Activated naive CD8-positive, alpha-beta T cell treated with anti-CD3 and anti-CD28 coated beads, Interleukin-2, amount 50 U/mL, for 24 hours (primary cell): ENCODE results near the gene NANOGP8.
"Not testable (repeated sequence)": the region's sequence is repeated elsewhere in the genome, so short reads cannot be mapped to it uniquely, and the experiment has no call there.

Experiments
- ATAC-seq: fragments of 150-1000 bp; cut with Tn5 transposase; one replicate; pipeline ENCODE4 v1.10.0; 2021
- DNase-seq: peaks from one replicate; pipeline ENCODE4 v3.0.0; 2021
- H3K27ac Mint-ChIP-seq: one replicate; pipeline ENCODE4 v1.8.0; 2021; ENCODE audit warnings: mild to moderate bottlenecking, mixed read lengths
- H3K27me3 Mint-ChIP-seq: one replicate; pipeline ENCODE4 v1.8.0; 2021; ENCODE audit warnings: mixed read lengths
- H3K36me3 Mint-ChIP-seq: one replicate; pipeline ENCODE4 v1.8.0; 2021; ENCODE audit warnings: low read depth, mixed read lengths
- H3K4me1 Mint-ChIP-seq: one replicate; pipeline ENCODE4 v1.8.0; 2021; ENCODE audit warnings: mixed read lengths
- H3K4me3 Mint-ChIP-seq: one replicate; pipeline ENCODE4 v1.8.0; 2021; ENCODE audit warnings: mild to moderate bottlenecking, moderate library complexity, mixed read lengths
- H3K9me3 Mint-ChIP-seq: one replicate; pipeline ENCODE4 v1.8.0; 2021; ENCODE audit warnings: mixed read lengths

NANOGP8 gene

DNA sequence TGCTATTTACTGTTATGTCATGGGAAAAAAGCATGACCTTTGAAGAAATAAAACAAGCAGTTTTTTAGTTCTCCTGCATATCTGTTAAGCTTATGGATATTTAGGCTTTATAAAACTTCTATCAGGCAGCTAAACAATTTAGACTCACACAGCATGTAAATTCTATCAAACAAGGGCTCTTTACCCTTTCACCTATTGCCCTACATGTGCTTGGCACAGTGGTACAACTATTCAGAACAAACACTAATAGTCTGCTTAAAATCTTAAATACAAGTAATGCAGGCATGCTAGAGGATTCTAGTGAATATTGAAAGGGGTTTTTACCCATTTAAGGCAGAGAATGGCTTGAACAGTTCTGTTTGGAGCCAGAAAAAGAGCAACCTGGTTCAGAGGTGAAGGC is 23.4 kb upstream of the NANOGP8 start:
- Mint-ChIP-seq H3K4me3 (no peak overlapping the region), H3K36me3 (no peaks in the 10 kb centered on the region), H3K4me1 (no peaks in the 10 kb centered on the region), H3K9me3 (no peaks in the 10 kb centered on the region), H3K27ac (no peak overlapping the region), H3K27me3 (no peaks in the 10 kb centered on the region)
- no peak for DNase-seq
- no peak for ATAC-seq

DNA sequence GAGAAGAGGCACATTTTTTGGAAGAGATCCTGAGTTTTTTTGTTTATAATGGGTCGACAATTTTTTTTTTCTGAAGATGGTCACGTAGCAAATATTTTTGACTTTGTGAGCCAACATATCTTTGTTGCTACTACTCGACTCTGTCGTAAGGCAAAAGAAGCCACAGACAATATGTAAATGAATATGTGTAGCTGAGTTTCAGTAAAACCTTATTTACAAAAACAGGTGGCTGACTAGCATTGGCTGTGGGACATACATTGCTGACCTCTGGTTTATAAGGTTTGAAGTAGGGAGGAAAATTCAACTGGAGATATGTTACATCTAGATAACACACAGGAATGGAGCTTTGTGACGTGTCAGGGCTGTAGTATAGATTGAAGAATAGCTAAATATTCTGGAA is 22.5 kb upstream of the NANOGP8 start:
- Mint-ChIP-seq H3K4me1 (no peaks in the 10 kb centered on the region), H3K27ac (no peak overlapping the region), H3K27me3 (no peaks in the 10 kb centered on the region), H3K9me3 (no peaks in the 10 kb centered on the region), H3K4me3 (no peak overlapping the region), H3K36me3 (no peaks in the 10 kb centered on the region)
- DNase-seq (no peak), ATAC-seq (no peak)

DNA sequence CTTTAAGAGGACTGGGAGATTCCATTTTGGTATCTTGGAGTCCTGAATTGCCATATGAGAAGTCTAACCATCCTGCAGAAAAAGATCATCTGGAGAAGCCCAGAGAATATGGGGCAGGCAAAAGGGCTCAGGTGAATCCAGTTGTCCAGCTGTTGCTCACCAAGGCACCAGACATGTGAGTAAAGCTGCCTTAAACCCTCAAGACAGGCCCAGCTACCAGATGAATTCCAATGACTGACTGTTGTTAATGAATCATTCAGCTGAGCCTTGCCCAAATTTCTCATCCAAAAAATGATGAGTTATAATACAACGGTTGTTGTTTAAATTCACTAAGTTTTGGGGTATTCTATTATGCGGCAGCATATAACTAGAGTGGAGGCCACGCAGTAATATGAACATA is 22.0 kb upstream of the NANOGP8 start:
- H3K27ac Mint-ChIP-seq = no peak overlapping the region
- no peaks in the 10 kb centered on the region for H3K4me1 Mint-ChIP-seq
- no peak for ATAC-seq
- no peak for DNase-seq
- no peaks in the 10 kb centered on the region for H3K36me3 Mint-ChIP-seq
- no peaks in the 10 kb centered on the region for H3K9me3 Mint-ChIP-seq
- no peak overlapping the region for H3K4me3 Mint-ChIP-seq
- H3K27me3 Mint-ChIP-seq = no peaks in the 10 kb centered on the region

DNA sequence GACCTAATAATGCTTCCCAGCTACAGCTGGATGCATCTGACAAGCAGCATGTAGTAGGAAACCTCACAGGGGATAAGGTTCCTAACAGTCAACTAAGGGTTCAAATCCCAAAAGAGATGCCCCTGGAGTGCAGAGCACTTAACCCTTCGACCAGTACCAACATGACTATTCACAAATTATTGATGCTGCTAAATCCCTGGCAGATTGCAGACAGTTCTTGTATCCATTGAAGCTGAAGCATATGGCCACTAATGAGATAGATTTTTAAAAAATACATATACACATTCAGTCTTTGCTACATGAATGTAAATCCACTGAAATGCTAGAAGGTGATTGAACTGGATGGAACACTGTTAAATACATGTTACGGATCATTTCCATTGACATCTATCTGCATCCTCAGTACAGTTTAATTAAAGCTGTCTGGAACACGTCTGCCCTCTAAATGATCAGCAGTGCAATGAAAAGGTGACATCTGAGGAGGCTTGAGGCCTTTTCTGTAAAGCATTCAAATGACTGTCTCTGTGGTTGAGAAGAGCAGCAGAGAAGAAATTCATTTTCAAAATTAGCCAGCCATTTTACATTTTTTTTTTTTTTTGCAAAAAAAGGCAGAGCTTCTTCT is 19.5 kb upstream of the NANOGP8 start:
- Mint-ChIP-seq H3K9me3 (no peaks in the 10 kb centered on the region), H3K4me3 (no peak overlapping the region), H3K4me1 (no peaks in the 10 kb centered on the region), H3K27me3 (no peaks in the 10 kb centered on the region), H3K27ac (no peak overlapping the region), H3K36me3 (no peaks in the 10 kb centered on the region)
- ATAC-seq (no peak), DNase-seq (no peak)

DNA sequence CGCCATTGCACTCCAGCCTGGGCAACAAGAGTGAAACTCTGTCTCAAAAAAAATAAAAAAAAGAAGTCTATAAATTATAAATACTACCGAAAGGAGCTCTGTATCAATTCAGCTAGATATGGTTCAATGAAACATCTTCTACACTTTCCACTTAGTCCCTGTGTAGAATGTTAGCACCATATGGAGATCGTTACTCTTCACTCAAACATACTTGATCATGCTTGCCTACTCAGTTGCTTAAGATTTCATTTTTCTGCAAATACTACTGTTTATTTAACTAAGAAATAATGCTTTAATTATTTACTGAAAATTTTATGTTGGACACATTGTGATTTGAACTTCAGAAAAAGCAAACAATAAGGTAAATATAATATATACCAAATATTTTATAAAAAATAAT is 17.1 kb upstream of the NANOGP8 start:
- Mint-ChIP-seq H3K27me3 (no peaks in the 10 kb centered on the region), H3K9me3 (no peaks in the 10 kb centered on the region), H3K36me3 (no peaks in the 10 kb centered on the region), H3K27ac (no peak overlapping the region), H3K4me3 (no peak overlapping the region), H3K4me1 (no peaks in the 10 kb centered on the region)
- no peak for ATAC-seq
- no peak for DNase-seq

DNA sequence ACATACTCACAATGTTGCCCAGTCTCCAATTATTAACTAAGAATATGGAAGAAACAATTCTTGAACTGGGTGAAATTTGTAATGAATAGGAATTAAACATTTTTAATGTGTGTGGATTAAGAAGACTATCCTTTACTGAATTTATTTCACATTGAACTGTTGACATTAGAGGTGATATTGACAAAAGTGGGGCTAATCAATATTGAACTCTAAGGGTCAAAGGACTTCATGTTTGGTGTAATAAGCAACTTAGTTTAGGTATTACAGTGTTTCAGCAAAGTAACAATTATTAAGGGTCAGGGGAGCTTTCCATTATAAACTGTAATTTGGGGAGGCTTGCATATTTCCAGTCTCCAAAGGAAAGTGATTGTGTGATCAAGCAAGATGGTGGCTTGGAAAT is 16.2 kb upstream of the NANOGP8 start:
- H3K4me3 Mint-ChIP-seq = no peak overlapping the region

DNA sequence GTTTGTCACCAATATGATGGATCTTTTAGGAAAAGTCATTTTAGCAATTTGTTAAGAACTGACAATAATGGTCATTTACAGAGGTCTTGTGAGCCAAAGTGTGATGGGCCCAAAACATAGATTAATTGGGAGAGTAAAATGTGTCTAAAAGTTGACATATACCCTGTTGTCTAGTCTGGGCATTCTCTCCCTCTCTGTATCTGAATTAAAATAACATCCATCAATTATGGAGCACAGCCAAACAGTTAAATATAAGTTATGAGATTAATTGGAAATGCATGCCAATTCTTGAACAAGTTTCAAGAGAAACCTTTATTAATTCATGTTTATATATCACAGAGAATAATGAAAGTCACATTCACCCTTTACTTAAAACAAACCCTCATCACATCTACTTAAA is 13.6 kb upstream of the NANOGP8 start:
- H3K4me1 Mint-ChIP-seq = no peaks in the 10 kb centered on the region
- no peak overlapping the region for H3K27ac Mint-ChIP-seq
- H3K4me3 Mint-ChIP-seq = no peak overlapping the region
- no peaks in the 10 kb centered on the region for H3K9me3 Mint-ChIP-seq
- H3K27me3 Mint-ChIP-seq = peaks cover 1% of the 10 kb centered on the region
- ATAC-seq = no peak
- H3K36me3 Mint-ChIP-seq = no peaks in the 10 kb centered on the region
- no peak for DNase-seq

More for the DNA sequence above, 16.2 kb upstream of the NANOGP8 start:
- ATAC-seq (no peak), DNase-seq (no peak)
- H3K27me3 Mint-ChIP-seq = no peaks in the 10 kb centered on the region
- H3K27ac Mint-ChIP-seq = no peak overlapping the region
- no peaks in the 10 kb centered on the region for H3K4me1 Mint-ChIP-seq
- no peaks in the 10 kb centered on the region for H3K36me3 Mint-ChIP-seq
- H3K9me3 Mint-ChIP-seq = no peaks in the 10 kb centered on the region

DNA sequence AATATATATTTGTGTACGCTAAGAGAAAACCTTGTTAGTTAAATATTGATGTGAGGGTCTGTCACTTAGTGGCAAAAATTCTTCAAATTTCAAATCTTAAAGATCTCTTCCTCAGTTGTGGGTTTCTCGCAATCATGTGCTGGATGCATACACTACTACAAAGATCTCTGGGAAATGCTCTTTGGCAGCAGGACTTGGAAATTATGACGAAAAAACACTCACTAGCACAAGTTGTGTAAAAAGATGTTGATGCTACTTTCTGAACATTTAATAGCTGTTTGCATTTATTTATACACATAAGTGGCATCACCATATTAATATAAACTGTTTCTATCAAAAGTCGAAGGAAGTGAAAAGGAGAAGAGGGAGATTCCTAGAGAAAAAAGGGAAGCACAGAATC is 10.8 kb upstream of the NANOGP8 start:
- Mint-ChIP-seq H3K27me3 (peaks cover 1% of the 10 kb centered on the region), H3K9me3 (no peaks in the 10 kb centered on the region), H3K4me3 (no peak overlapping the region), H3K4me1 (no peaks in the 10 kb centered on the region), H3K27ac (no peak overlapping the region), H3K36me3 (peaks cover 2% of the 10 kb centered on the region)
- ATAC-seq (no peak), DNase-seq (no peak)

DNA sequence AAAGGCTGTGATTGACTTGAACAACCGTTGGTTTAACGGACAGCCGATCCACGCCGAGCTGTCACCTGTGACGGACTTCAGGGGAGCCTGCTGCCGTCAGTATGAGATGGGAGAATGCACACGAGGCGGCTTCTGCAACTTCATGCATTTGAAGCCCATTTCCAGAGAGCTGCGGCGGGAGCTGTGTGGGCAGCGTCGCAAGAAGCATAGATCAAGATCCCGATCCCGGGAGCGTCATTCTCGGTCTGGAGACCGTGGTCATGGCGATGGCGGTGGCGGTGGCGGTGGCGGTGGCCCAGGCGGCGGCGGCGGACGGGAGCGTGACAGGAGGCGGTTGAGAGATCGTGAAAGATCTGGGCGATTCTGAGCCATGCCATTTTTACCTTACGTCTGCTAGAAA is 7.8 kb upstream of the NANOGP8 start:
- peaks cover 1% of the 10 kb centered on the region for H3K27me3 Mint-ChIP-seq
- H3K36me3 Mint-ChIP-seq = peaks cover 2% of the 10 kb centered on the region
- ATAC-seq = no peak
- no peaks in the 10 kb centered on the region for H3K4me1 Mint-ChIP-seq
- no peaks in the 10 kb centered on the region for H3K9me3 Mint-ChIP-seq
- H3K4me3 Mint-ChIP-seq = no peak overlapping the region
- no peak overlapping the region for H3K27ac Mint-ChIP-seq
- DNase-seq = no peak

DNA sequence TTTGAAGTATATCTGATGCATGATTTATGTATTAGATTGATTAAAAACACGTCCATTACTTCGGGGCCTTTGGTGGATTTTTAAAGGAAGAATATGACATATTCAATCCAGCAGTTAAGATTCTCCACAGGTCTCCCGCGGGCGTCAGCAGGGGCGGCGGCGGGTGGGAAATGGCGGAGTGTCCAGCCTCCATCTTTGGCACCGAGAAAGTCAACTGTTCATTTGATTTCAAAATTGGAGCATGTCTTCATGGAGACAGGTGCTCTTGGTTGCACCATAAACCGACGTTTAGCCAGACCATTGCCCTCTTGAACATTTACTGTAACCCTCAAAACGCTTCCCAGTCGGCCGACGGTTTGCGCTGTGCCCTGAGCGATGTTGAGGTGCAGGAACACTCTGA is 7.2 kb upstream of the NANOGP8 start:
- H3K4me1 Mint-ChIP-seq = no peaks in the 10 kb centered on the region
- no peak overlapping the region for H3K4me3 Mint-ChIP-seq
- no peak overlapping the region for H3K27ac Mint-ChIP-seq
- no peak for DNase-seq
- no peak for ATAC-seq
- H3K27me3 Mint-ChIP-seq = peaks cover 1% of the 10 kb centered on the region
- H3K9me3 Mint-ChIP-seq = no peaks in the 10 kb centered on the region
- peaks cover 2% of the 10 kb centered on the region for H3K36me3 Mint-ChIP-seq

DNA sequence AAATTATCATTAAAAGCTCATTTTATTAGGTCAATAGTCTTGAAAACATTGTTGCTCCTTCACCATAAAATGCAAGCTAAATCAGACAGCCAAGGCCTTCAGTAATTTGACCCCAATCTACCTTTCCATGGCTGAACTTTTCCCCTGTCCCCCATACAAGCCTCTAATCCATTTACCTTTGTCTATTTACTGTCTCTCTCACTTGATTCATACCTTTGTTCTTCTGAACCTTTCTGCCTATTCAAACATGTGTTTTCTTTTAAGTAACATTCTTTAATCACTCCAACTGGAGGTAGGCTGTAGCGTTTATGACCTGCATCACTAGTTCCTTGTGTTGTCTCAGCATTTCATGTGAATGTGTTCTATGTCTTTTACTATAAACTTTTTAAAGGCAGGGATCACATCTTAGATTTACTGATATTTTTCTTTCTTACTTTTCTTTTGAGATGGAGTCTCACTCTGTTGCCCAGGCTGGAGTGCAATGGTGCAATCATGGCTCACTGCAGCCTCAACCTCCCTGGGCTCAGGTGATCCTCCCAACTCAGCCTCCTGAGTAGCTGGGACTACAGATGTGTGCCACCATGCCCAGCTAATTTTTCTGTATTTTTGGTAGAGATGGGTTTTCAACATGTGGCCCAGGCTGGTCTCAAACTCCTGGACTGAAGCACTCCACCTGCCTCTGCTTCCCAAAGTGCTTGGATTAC is 5.2 kb upstream of the NANOGP8 start:
- DNase-seq (no peak), ATAC-seq (no peak)
- Mint-ChIP-seq H3K4me1 (no peaks in the 10 kb centered on the region), H3K9me3 (no peaks in the 10 kb centered on the region), H3K27ac (no peak overlapping the region), H3K4me3 (no peak overlapping the region), H3K27me3 (no peaks in the 10 kb centered on the region), H3K36me3 (peaks cover 2% of the 10 kb centered on the region)

DNA sequence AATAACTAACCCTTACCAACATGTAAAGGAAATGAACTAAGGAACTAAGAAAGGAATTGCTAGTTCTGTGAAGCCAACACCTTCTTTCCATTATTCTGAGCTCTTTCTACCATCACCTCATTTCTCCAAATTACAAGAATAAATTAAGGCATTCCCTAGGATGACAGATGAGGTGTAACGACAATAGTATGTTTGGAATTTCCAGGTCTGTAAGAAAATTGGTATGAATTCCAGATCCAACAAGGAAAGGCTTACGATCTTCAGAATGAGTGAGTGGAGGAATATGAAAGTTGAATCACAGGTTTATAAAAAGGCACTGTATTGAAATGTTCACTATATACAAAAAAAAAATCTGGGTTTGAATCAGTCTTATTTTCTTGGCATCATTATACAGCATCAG is 4.5 kb upstream of the NANOGP8 start:
- Mint-ChIP-seq H3K4me3 (no peak overlapping the region), H3K36me3 (peaks cover 2% of the 10 kb centered on the region), H3K4me1 (no peaks in the 10 kb centered on the region), H3K27ac (no peak overlapping the region), H3K9me3 (no peaks in the 10 kb centered on the region), H3K27me3 (no peaks in the 10 kb centered on the region)
- no peak for ATAC-seq
- no peak for DNase-seq

DNA sequence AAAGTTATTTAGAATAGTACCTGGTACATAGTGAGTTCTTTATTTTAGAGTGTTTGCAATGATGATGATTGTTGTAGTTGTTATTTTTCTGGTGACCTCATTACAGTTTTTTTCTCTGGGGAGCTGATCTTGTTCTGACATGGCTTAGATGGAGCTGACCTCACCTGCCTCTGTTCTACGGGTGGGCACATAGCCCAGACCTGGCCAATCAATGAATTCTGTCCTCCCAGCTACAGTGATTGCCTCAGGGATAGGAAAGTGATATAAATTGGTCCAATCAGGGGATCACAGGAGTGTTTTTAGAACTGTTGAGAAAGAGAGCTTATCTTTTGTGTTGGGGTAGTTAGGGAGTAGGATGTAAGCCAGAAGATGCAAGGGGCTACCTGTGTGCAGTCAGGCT is 3.2 kb upstream of the NANOGP8 start:
- DNase-seq = no peak
- ATAC-seq = no peak
- H3K36me3 Mint-ChIP-seq = peaks cover 2% of the 10 kb centered on the region
- H3K27me3 Mint-ChIP-seq = no peaks in the 10 kb centered on the region
- H3K4me1 Mint-ChIP-seq = no peaks in the 10 kb centered on the region
- no peaks in the 10 kb centered on the region for H3K9me3 Mint-ChIP-seq
- H3K27ac Mint-ChIP-seq = no peak overlapping the region
- no peak overlapping the region for H3K4me3 Mint-ChIP-seq

DNA sequence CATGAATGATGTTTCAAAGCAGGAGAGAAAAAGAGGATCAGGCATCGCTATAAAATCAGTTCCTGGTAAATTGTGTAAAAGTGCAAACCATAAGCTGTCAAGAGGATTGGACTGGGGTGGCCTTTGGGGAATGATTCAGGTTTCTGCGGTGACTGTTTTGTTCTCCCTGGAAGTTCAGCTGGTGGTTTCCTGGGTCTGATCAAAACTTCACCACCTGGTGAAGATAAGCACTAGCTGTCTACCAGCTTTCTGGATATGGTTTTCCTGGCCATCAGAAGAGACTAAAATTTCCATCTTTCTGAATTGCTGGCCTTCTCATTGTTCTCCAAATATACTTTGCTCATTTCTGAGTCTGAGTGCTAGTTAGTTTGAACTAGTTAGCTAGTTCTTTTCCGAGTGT is 2.7 kb upstream of the NANOGP8 start:
- Mint-ChIP-seq H3K36me3 (peaks cover 2% of the 10 kb centered on the region), H3K9me3 (no peaks in the 10 kb centered on the region), H3K27me3 (no peaks in the 10 kb centered on the region), H3K4me3 (no peak overlapping the region), H3K4me1 (no peaks in the 10 kb centered on the region), H3K27ac (no peak overlapping the region)
- ATAC-seq = no peak
- DNase-seq = no peak

DNA sequence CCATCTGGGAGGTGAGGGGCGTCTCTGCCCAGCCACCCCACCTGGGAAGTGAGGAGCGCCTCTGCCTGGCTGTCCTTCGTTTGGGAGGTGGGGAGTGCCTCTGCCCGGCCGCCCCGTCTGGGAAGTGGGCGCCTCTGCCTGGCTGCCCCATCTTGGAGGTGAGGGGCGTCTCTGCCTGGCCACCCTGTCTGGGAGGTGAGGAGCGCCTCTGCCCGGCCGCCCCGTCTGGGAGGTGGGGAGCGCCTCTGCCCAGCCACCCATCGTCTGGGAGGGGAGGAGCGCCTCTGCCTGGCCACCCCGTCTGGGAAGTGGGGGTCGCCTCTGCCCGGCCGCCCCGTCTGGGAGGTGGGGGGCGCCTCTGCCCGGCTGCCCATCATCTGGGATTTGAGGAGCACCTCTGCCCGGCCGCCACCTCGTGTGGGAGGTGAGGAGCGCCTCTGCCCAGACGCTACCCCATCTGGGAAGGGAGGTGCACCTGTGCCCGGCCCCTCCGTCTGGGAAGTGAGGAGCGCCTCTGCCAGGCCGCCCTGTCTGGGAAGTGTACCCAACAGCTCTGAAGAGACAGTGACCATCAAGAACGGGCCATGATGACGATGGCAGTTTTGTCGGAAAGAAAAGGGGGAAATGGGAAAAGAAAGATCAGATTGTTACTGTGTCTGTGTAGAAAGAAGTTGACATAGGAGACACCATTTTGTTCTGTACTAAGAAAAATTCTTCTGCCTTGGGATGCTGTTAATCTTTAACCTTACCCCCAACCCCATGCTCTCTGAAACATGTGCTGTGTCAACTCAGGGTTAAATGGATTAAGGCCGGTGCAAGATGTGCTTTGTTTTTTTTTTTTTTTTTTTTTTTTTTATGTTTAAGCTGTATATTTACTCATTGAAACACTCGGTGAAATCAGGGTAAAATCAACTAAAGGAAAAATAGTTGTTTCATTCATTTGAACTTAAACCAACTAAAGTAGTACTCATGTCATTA is 2.4 kb downstream of the NANOGP8 start:
- not testable (repeated sequence) for H3K4me3 Mint-ChIP-seq, H3K27ac Mint-ChIP-seq, ATAC-seq, H3K9me3 Mint-ChIP-seq, H3K36me3 Mint-ChIP-seq, H3K4me1 Mint-ChIP-seq, H3K27me3 Mint-ChIP-seq, DNase-seq
